Ovary (tissue), 3 donors: ENCODE data around the gene RAD52.

Experiments
- CTCF ChIP-seq, 3 donors: fragments of 450-650 bp in 2 of 3; fragments of 200-600 bp in 1 of 3; IDR thresholded peaks; one replicate each; pipeline versions ENCODE4 v1.5.1 to v1.8.0; 2016 to 2022; ENCODE audit warnings: antibody characterized with exemption in 3 of 3, mild to moderate bottlenecking in 1 of 3
- EP300 ChIP-seq: sonication (generic); formaldehyde crosslinking; IDR thresholded peaks from one replicate; pipeline ENCODE4 v1.6.1; 2017; ENCODE audit warnings: antibody characterized with exemption
- POLR2A ChIP-seq: fragments of 450-650 bp; IDR thresholded peaks from one replicate; pipeline ENCODE4 v1.6.1; 2017; ENCODE audit warnings: antibody characterized with exemption, mild to moderate bottlenecking, moderate library complexity
- donor health status: DM: no; HTN: no; CAD: no.

DNA sequence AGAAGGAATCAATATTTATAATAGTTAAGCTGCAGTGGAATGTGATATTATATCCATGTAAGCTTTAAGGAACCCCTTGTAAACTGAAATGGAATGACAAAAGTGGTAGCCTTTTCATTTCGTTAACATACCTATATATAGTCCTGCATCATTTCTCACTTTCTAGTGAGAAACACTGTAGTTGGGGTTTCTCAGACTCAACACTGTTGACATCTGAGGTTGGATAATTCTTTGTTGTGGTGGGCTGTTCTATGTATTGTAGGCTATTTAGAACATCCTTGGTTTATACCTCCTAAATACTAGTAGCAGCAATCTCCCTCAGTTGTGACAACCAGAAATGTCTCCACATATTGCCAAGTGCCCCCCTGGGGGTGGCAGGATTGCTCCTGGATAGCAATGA, 79.1 kb downstream of the RAD52 start:
- TF ChIP-seq CTCF (IDR thresholded peaks at IDR 0.05) (no peak), POLR2A (no peak), EP300 (no peak)
